ENCODE measurements around the gene PAF1. TPM values are rescaled to one million over a fixed set of nuclear protein-coding genes. Genes with fewer than 3 reads are reported as not detected.
A peak's percentile ranks its signal among the peaks of the same experiment; 100 is the strongest.

PAF1 gene
- total RNA-seq, 4 donors from 2014 or later: 48.1 to 65.3 (median 50.2) TPM

DNA sequence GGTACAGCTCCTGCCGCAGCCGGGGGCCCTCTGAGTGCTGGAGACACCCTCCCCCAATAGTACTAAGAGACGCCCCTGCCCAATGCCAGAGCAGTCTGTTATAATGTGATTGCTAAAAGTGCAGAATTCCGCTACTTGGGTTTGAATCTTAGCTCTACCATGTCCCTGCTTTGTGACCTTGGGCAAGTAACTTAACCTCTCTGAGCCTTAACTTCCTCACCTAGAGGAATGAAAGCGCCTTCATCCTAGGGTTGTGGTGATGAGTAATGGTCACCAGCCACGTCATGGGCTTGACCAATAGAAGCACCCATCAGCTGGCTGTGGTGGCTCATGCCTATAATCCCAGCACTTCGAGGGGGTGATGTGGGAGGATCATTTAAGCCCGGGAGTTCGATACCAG, 28.1 kb upstream of the PAF1 start:
- TF ChIP-seq, protein P1, sequence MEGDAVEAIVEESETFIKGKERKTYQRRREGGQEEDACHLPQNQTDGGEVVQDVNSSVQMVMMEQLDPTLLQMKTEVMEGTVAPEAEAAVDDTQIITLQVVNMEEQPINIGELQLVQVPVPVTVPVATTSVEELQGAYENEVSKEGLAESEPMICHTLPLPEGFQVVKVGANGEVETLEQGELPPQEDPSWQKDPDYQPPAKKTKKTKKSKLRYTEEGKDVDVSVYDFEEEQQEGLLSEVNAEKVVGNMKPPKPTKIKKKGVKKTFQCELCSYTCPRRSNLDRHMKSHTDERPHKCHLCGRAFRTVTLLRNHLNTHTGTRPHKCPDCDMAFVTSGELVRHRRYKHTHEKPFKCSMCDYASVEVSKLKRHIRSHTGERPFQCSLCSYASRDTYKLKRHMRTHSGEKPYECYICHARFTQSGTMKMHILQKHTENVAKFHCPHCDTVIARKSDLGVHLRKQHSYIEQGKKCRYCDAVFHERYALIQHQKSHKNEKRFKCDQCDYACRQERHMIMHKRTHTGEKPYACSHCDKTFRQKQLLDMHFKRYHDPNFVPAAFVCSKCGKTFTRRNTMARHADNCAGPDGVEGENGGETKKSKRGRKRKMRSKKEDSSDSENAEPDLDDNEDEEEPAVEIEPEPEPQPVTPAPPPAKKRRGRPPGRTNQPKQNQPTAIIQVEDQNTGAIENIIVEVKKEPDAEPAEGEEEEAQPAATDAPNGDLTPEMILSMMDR (IDR thresholded peaks at IDR 0.05 in 4 of 5, conservative IDR thresholded peaks at IDR 0.05 in 1 of 5): no peak
- no peak for TF ChIP-seq POLR2A (IDR thresholded peaks at IDR 0.05)
- H3K27ac ChIP-seq: no peak overlapping the region
- ATAC-seq: no peak
- in situ Hi-C loops (cut with MboI; ENCODE audit: low sequenced_read_pairs in 4 of 4): no loop called here
- intact Hi-C loops (cut with DNase I; ENCODE audit: low total_unique reads): loop anchor here (10.0 kb wide), 1 partner anchor 416 kb away; the partner anchor contains the start of gene DYRK1B
- no peaks in the 10 kb centered on the region for H3K27me3 ChIP-seq
- no peaks in the 10 kb centered on the region for H3K4me1 ChIP-seq
- H3K9me3 ChIP-seq: no peaks in the 10 kb centered on the region
- DNase-seq: no peak
- no peaks in the 10 kb centered on the region for H3K36me3 ChIP-seq
- no peak overlapping the region for H3K4me3 ChIP-seq

DNA sequence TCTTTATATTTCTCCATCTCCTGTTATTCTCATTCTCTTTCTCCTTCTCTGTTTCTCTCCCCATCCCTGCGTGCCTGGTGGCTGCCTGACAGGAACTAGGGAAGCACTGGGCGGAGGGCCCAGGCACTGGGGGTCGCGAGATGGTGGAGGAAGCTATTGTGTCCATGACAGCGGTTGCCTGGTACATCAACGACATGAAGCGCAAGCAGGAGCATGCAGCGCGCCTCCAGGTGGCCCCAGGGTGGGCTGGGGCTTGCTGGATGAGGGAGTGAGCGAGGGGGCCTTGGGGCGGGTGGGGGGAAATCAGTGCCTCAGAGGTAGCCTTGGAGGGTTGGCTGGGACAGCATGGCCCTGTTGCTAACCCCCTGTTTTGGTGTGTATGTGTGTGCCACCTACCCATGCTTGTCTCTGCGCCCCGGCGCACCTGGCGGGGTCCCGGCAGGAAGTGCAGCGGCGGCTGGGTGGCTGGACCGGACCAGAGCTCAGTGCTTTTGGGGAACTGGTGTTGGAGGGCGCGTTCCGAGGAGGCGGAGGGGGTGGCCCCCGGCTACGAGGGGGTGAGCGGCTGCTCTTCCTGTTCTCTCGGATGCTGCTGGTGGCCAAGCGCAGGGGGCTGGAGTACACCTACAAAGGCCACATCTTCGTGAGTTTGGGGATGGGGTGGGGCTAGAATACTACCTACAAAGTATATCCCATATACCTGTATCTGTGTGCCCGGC, 26.7 kb upstream of the PAF1 start:
- Histone ChIP-seq H3K9me3 (no peaks in the 10 kb centered on the region), H3K4me3 (no peak overlapping the region), H3K27ac (no peak overlapping the region), H3K36me3 (no peaks in the 10 kb centered on the region), H3K4me1 (no peaks in the 10 kb centered on the region), H3K27me3 (no peaks in the 10 kb centered on the region)
- TF ChIP-seq, protein P1 (IDR thresholded peaks at IDR 0.05 in 4 of 5, conservative IDR thresholded peaks at IDR 0.05 in 1 of 5): no peak
- TF ChIP-seq POLR2A (IDR thresholded peaks at IDR 0.05): no peak
- DNase-seq (no peak), ATAC-seq (no peak)
- intact Hi-C loops (cut with DNase I; ENCODE audit: low total_unique reads): loop anchor here (10.0 kb wide), 1 partner anchor 417 kb away; the partner anchor contains the start of gene DYRK1B
- in situ Hi-C loops (cut with MboI; ENCODE audit: low sequenced_read_pairs in 4 of 4): no loop called here

DNA sequence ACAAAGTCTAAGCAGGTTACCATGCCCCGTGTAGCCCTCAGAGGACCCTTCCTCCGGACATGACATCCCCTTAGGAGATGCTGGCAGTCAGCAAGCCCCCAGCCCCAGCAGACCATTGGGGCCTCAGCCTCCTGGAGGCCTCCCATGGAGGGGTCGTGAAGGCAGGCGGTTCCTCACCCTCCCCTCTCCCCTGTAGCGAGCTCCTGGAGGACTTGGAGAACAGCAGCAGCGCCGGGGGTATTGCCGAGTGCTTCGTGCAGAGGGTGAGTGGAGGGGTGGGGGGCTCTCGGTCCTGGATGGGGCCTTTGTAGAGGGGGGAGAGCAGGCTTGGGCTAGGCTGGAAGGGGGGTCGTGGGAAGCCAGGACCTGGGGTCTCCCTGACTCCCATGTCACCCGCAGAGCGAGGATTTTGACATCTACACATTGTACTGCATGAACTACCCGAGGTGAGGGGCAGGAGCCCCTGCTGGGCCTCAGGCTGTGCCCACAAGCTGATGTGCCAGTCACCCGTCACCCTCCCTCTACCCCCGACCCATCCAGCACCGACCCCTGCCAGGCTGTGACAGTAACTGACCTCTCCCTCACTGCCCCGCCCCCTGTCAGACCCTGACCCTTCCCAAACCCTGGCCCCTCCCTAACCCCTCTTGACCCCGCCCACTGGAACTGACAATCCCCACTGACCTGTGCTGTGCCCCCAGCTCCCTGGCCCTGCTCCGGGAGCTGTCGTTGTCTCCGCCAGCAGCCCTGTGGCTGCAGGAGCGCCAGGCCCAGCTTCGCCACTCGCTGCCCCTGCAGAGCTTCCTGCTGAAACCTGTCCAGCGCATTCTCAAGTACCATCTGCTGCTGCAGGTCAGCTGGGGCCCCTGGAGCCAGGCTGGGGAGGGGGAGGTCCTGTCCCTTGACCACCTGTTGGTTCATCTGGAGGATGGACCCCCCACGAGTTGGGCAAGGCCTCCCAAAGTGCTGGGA, 25.5 kb upstream of the PAF1 start:
- Histone ChIP-seq H3K27me3 (no peaks in the 10 kb centered on the region), H3K36me3 (no peaks in the 10 kb centered on the region), H3K9me3 (no peaks in the 10 kb centered on the region), H3K27ac (no peak overlapping the region), H3K4me1 (peaks cover 2 to 3% of the 10 kb centered on the region in 2 donors), H3K4me3 (no peak overlapping the region)
- TF ChIP-seq, protein P1 (IDR thresholded peaks at IDR 0.05 in 4 of 5, conservative IDR thresholded peaks at IDR 0.05 in 1 of 5): no peak
- no peak for TF ChIP-seq POLR2A (IDR thresholded peaks at IDR 0.05)
- no peak for ATAC-seq
- intact Hi-C loops (cut with DNase I; ENCODE audit: low total_unique reads) (loop anchor here (10.0 kb wide), 1 partner anchor 418 kb away; the partner anchor contains the start of gene DYRK1B), in situ Hi-C loops (cut with MboI; ENCODE audit: low sequenced_read_pairs in 4 of 4) (no loop called here)
- no peak for DNase-seq

DNA sequence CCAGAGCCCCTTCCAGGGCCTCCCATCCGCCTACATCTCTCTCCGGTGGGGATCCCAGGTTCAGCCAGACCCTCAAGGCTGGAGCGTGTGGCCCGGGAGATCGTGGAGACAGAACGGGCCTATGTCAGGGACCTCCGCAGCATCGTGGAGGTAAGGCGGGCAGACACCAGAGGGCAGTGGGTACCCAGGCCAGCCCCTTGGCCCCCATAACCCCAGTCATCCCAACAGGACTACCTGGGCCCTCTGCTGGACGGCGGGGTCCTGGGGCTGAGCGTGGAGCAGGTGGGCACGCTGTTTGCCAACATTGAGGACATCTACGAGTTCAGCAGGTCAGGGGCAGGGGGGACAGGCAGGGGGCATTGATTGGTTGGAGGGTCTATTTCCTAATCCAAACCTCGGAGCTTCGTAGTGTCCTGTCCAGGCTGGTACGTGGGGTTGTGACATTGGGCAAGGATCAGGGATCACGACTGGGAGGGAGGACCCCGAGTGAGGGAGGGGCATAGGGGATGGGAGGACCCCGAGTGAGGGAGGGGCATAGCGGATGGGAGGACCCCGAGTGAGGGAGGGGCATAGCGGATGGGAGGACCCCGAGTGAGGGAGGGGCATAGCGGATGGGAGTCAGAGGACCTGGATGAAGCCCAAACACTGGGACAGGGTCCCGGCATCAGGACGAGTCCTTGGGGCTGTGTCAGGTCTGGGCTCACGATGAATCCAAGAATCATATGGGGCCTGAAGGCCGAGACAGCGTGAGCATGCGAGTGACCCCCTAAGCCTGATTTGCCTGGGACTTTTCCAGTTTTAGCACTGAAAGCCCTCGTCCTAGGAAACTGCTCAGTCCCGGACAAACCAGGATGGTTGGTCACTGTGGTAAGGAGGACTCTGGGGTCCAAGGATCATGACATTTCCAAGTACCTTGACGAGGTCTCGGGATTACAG, 24.5 kb upstream of the PAF1 start:
- no peak for TF ChIP-seq POLR2A (IDR thresholded peaks at IDR 0.05)
- TF ChIP-seq, protein P1 (IDR thresholded peaks at IDR 0.05 in 4 of 5, conservative IDR thresholded peaks at IDR 0.05 in 1 of 5): no peak
- DNase-seq (no peak), ATAC-seq (no peak)
- peaks cover 13% of the 10 kb centered on the region in 2 donors for H3K4me1 ChIP-seq
- in situ Hi-C loops (cut with MboI; ENCODE audit: low sequenced_read_pairs in 4 of 4) (no loop called here), intact Hi-C loops (cut with DNase I; ENCODE audit: low total_unique reads) (loop anchor here (10.0 kb wide), 1 partner anchor 419 kb away; the partner anchor contains the start of gene DYRK1B)
- H3K4me3 ChIP-seq: peak overlapping the region in 1 of 4 donors; percentile 90
- H3K27me3 ChIP-seq: no peaks in the 10 kb centered on the region
- no peaks in the 10 kb centered on the region for H3K9me3 ChIP-seq
- H3K27ac ChIP-seq: peak overlapping the region in 2 of 4 donors; percentile 98 to 100
- no peaks in the 10 kb centered on the region for H3K36me3 ChIP-seq

All from gastrocnemius medialis (tissue), 4 donors.